GM18951 (cell line): ENCODE measurements around the gene DLX4.

Experiments used
- POLR2A ChIP-seq: IDR thresholded peaks from 4 replicates; pipeline ENCODE4 v1.6.1; 2011; ENCODE audit warnings: mild to moderate bottlenecking; ENCODE audit not compliant: insufficient read length, insufficient read depth; ENCODE audit errors: extremely low read depth
- in situ Hi-C: fragments of 300-500 bp; cut with MboI; formaldehyde crosslinking; loops from one replicate; pipeline ENCODE4 v1.12.0; 2022; ENCODE audit warnings: low sequenced_read_pairs, mixed read lengths, inconsistent platforms; ENCODE audit not compliant: unreplicated experiment

DLX4 gene

GRCh38 chr17:49990921-49991320, 21.9 kb downstream of the DLX4 start:
- no peak for TF ChIP-seq POLR2A
- in situ Hi-C loops = loop anchor here (10.0 kb wide), 1 partner anchor 426 kb away; no protein-coding TSS in a partner anchor

DNA sequence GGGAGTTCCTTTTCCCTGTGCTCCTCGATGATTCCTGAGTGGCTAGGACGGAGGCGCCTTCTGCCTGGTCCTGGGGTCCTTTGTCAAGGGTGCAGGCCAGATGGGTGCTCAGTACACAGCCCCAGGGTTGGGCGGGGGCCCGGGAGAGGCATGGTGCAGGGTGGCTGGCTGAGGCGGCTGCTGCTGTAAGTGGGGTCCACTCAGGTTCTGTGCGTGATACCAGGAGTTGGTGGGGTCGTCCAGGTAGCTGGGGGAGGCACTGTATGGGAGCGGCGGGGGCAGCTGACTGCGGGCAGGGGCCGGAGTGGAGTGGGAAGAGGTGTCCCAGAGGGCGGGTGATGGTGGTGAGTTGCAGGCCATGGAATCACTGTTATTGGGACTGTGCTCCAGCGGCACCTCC, 22.4 kb downstream of the DLX4 start:
- no peak for TF ChIP-seq POLR2A
- in situ Hi-C loops = loop anchor here (10.0 kb wide), 1 partner anchor 427 kb away; no protein-coding TSS in a partner anchor

- no peak for TF ChIP-seq POLR2A
- in situ Hi-C loops = loop anchor here (10.0 kb wide), 1 partner anchor 428 kb away; no protein-coding TSS in a partner anchor
These were observed 23.4 kb downstream of the DLX4 start for GRCh38 chr17:49992191-49992932.

- in situ Hi-C loops = loop anchor here (10.0 kb wide), 1 partner anchor 428 kb away; no protein-coding TSS in a partner anchor
- TF ChIP-seq POLR2A = no peak
These were observed 24.0 kb downstream of the DLX4 start for GRCh38 chr17:49992933-49993422.

DNA sequence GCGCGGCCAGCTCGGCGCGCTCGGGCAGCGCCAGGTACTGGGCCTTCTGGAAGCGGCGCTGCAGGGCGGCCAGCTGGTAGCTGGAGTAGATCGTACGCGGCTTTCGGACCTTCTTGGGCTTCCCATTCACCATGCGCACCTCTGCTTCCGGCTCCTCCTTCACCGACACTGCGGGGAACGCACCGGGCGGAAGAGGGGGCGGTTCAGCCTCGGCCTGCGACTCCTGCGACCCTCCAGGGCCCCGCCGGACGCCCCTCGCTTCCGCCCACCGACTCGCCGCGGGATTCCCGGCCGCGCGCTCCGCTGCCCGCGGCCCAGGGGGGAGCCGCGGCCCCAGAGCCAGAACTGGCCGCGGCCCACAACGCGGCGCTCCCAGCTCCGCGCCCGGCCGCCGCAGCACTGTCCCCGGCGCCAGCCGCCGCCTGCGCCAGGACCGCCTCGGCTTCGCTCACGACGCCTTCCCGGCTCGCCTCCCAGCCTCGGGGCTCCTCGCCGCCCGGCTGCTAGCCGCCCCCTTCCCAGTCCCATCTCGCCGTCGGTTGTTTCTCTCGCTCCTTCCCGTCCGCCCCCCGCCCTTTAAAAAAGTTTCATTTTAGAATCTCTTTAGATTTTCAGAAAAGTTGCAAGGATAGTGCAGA, 24.6 kb downstream of the DLX4 start:
- no peak for TF ChIP-seq POLR2A
- in situ Hi-C loops = loop anchor here (10.0 kb wide), 1 partner anchor 429 kb away; no protein-coding TSS in a partner anchor

- in situ Hi-C loops = loop anchor here (10.0 kb wide), 1 partner anchor 430 kb away; no protein-coding TSS in a partner anchor
- no peak for TF ChIP-seq POLR2A
These were observed 25.4 kb downstream of the DLX4 start for GRCh38 chr17:49994085-49995054.

DNA sequence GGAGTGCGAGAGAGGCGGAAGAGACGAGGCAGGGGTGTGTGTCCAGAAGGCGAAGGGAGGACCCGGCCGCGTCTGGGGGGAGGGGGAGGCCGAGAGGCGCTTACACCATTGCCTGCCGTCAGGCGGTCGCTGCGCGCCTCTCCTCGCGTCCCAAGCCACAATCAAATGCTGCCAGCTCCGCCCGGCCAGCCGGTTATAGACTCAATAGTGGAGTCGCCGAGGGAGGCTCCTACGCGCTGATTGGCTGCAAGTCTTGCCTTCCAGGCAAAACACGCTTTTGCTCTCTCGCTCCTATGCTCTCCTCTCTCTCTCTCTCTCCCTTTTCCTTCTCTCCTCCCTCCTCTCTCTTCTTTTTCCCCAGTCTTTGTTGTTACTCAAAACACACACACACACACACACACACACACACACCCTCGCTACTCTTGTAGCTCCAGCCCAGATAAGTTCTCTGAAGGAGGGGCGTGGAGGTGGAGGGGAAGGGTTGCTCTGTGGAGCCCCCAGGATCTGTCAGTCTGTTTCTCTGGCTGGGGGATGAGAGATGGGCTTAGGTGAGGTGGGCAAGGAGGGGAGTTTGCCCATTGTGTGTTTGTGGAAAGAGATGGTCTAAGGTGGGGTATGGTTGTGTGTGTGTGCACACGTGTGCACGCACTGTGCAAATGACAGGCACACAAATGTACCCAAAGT, 26.2 kb downstream of the DLX4 start, which contains the start of gene DLX3:
DLX3 (minus strand) TSS at position 170 of the 684 bp plus-strand sequence. CDS start 226 bp downstream, outside the sequence.
- no peak for TF ChIP-seq POLR2A
- in situ Hi-C loops = loop anchor here (10.0 kb wide), 1 partner anchor 430 kb away; no protein-coding TSS in a partner anchor

DNA sequence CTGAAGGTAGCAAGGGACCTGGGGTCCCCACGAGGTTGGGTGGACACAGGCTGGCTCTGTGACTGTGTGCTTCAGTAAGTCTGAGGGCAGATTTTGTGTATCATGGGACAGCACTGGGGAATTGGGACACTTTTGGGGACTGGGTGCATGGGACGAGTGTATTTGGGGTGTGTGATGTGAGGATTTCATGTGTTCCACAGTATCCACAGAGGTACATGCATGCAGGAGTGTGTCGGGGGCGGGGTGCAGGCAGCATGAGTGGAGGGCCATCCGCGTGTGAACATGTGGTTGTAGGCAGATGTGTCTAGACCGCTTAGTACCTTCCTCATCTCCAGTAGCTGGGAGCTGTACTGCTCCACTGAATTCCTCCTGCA, 27.1 kb downstream of the DLX4 start:
- in situ Hi-C loops = loop anchor here (10.0 kb wide), 1 partner anchor 431 kb away; no protein-coding TSS in a partner anchor
- no peak for TF ChIP-seq POLR2A

- no peak for TF ChIP-seq POLR2A
- in situ Hi-C loops = loop anchor here (10.0 kb wide), 1 partner anchor 432 kb away; no protein-coding TSS in a partner anchor
These were observed 27.7 kb downstream of the DLX4 start for GRCh38 chr17:49996495-49997300.

- in situ Hi-C loops = loop anchor here (10.0 kb wide), 1 partner anchor 432 kb away; no protein-coding TSS in a partner anchor
- no peak for TF ChIP-seq POLR2A
These were observed 28.3 kb downstream of the DLX4 start for GRCh38 chr17:49997301-49997650.
